ENCODE data around the gene ATP6V1D.
"Not testable (repeated sequence)": the region's sequence is repeated elsewhere in the genome, so short reads cannot be mapped to it uniquely, and the experiment has no call there.

Gene ATP6V1D

GRCh38 chr14:67331368-67332125 lies 28.1 kb downstream of the ATP6V1D start:
- Histone ChIP-seq H3K4me3 (no peak overlapping the region), H3K27ac (no peak overlapping the region)
- no peak for TF ChIP-seq CTCF (IDR thresholded peaks at IDR 0.05)
- no peak for DNase-seq (ENCODE audit: low spot score)

GRCh38 chr14:67329666-67330065 lies 29.9 kb downstream of the ATP6V1D start:
- H3K27ac ChIP-seq; DNase-seq (ENCODE audit: low spot score); H3K4me3 ChIP-seq: not testable (repeated sequence)

GRCh38 chr14:67319142-67319541 lies 40.5 kb downstream of the ATP6V1D start:
- TF ChIP-seq CTCF (IDR thresholded peaks at IDR 0.05), result no peak
- DNase-seq (ENCODE audit: low spot score), result no peak
- H3K4me3 ChIP-seq, result no peak overlapping the region
- no peak overlapping the region for H3K27ac ChIP-seq

GRCh38 chr14:67317822-67318221 lies 41.8 kb downstream of the ATP6V1D start:
- Histone ChIP-seq H3K27ac (no peak overlapping the region), H3K4me3 (no peak overlapping the region)
- no peak for DNase-seq (ENCODE audit: low spot score)
- TF ChIP-seq CTCF (IDR thresholded peaks at IDR 0.05), result no peak

- Histone ChIP-seq H3K27ac (no peak overlapping the region), H3K4me3 (no peak overlapping the region)
- no peak for TF ChIP-seq CTCF (IDR thresholded peaks at IDR 0.05)
- DNase-seq (ENCODE audit: low spot score), result no peak
These were observed 46.5 kb downstream of the ATP6V1D start for GRCh38 chr14:67313153-67313552.

GRCh38 chr14:67311868-67312267 lies 47.7 kb downstream of the ATP6V1D start:
- H3K27ac ChIP-seq, result no peak overlapping the region

More at GRCh38 chr14:67311868-67312267, 47.7 kb downstream of the ATP6V1D start:
- H3K4me3 ChIP-seq, result no peak overlapping the region
- TF ChIP-seq CTCF (IDR thresholded peaks at IDR 0.05), result no peak
- no peak for DNase-seq (ENCODE audit: low spot score)

Measured in coronary artery (tissue), 2 donors.